ENCODE results near the gene HRNR.

HRNR gene

DNA sequence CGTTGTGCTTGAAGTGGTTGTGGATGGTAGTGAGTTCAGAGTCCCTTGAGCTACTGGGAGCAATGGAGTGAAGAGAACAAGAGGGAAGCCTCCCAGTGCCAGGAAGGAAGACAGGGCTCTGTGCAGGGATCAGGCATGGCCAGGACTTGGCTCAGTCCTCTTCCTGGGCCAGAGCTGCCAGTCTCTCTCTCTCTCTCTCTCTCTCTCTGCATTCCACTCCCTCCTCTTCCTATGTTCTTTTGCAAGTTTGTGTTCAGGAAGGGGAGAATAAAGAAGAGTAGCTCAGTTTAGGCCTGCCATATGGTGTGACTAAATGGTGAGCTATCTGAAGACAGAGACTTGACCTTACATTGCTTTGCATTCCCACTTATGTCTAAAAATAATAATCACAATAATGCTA, 44.4 kb downstream of the HRNR start:
- Mint-ChIP-seq H3K4me1 (no peaks in the 10 kb centered on the region), H3K4me3 (no peak overlapping the region), H3K9me3 (no peaks in the 10 kb centered on the region), H3K36me3 (no peaks in the 10 kb centered on the region), H3K27me3 (peaks cover 9% of the 10 kb centered on the region), H3K27ac (no peak overlapping the region)
- no peak for ATAC-seq (ENCODE audit: low read depth)
- DNase-seq (ENCODE audit: low spot score in 2 of 2): no peak

GRCh38 chr1:152170287-152170905, 53.6 kb downstream of the HRNR start:
- H3K27me3 Mint-ChIP-seq: peaks cover 25% of the 10 kb centered on the region
- DNase-seq (ENCODE audit: low spot score in 2 of 2) (no peak), ATAC-seq (ENCODE audit: low read depth) (no peak)
- no peaks in the 10 kb centered on the region for H3K36me3 Mint-ChIP-seq
- H3K27ac Mint-ChIP-seq: no peak overlapping the region
- no peak overlapping the region for H3K4me3 Mint-ChIP-seq
- H3K4me1 Mint-ChIP-seq: peaks cover 11% of the 10 kb centered on the region
- H3K9me3 Mint-ChIP-seq: no peaks in the 10 kb centered on the region

GRCh38 chr1:152169366-152170025, 54.5 kb downstream of the HRNR start:
- Mint-ChIP-seq H3K4me3 (no peak overlapping the region), H3K4me1 (peaks cover 11% of the 10 kb centered on the region), H3K9me3 (no peaks in the 10 kb centered on the region), H3K36me3 (no peaks in the 10 kb centered on the region), H3K27ac (no peak overlapping the region), H3K27me3 (peaks cover 22% of the 10 kb centered on the region)
- DNase-seq (ENCODE audit: low spot score in 2 of 2) (no peak), ATAC-seq (ENCODE audit: low read depth) (no peak)

GRCh38 chr1:152168535-152168868, 55.5 kb downstream of the HRNR start:
- Mint-ChIP-seq H3K36me3 (no peaks in the 10 kb centered on the region), H3K27me3 (peaks cover 24% of the 10 kb centered on the region), H3K4me1 (peaks cover 11% of the 10 kb centered on the region), H3K4me3 (no peak overlapping the region), H3K9me3 (no peaks in the 10 kb centered on the region), H3K27ac (no peak overlapping the region)
- ATAC-seq (ENCODE audit: low read depth): no peak
- no peak for DNase-seq (ENCODE audit: low spot score in 2 of 2)

DNA sequence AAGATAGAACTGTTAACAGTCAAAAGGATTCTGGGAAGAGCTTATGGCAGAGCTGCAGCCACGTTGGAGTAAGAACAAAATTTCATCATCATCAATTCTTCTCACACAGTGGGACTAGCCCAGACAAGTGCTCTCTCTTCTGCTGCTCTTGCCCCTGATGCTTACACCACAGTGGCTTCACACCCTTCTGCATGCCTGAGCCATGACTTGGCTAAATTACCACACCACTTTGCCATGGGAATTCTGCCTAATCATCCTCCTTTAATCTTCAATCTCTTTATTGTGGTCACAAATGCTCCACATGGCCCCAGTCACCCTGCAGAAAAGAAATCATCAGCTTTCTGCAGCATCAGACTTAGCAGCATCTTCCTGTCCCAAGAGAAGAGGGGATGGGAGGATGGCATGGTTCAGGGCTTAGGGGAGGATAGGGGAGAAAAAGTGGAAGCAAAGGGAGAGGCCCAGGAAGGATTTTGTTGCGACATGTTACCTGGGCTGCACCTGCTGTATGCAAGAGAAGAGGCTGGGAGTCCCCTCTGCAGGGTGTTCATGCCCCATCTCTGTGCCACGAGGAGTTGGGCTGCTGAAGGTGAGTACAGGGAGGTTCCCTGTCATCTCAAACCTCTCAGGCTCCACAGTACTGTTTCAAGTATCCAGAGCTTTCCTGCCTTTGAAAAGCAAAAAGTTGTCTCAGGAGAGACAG, 56.0 kb downstream of the HRNR start:
- DNase-seq (ENCODE audit: low spot score in 2 of 2): no peak
- no peak for ATAC-seq (ENCODE audit: low read depth)

GRCh38 chr1:152166966-152167365, 57.0 kb downstream of the HRNR start:
- Mint-ChIP-seq H3K9me3 (no peaks in the 10 kb centered on the region), H3K27me3 (peaks cover 22% of the 10 kb centered on the region), H3K36me3 (no peaks in the 10 kb centered on the region), H3K4me1 (peaks cover 11% of the 10 kb centered on the region), H3K4me3 (no peak overlapping the region), H3K27ac (no peak overlapping the region)
- DNase-seq (ENCODE audit: low spot score in 2 of 2) (no peak), ATAC-seq (ENCODE audit: low read depth) (no peak)

More for the DNA sequence above, 56.0 kb downstream of the HRNR start:
- Mint-ChIP-seq H3K27ac (no peak overlapping the region), H3K27me3 (peaks cover 21% of the 10 kb centered on the region), H3K4me3 (no peak overlapping the region), H3K9me3 (no peaks in the 10 kb centered on the region), H3K4me1 (peaks cover 11% of the 10 kb centered on the region), H3K36me3 (no peaks in the 10 kb centered on the region)

- peak overlapping the region; percentile 39 for H3K4me3 Mint-ChIP-seq
- H3K36me3 Mint-ChIP-seq: no peaks in the 10 kb centered on the region
- no peak overlapping the region for H3K27ac Mint-ChIP-seq
- H3K27me3 Mint-ChIP-seq: peaks cover 18% of the 10 kb centered on the region
- H3K4me1 Mint-ChIP-seq: peaks cover 15% of the 10 kb centered on the region
- ATAC-seq (ENCODE audit: low read depth) (peak; percentile 76), DNase-seq (ENCODE audit: low spot score in 2 of 2) (no peak)
- no peaks in the 10 kb centered on the region for H3K9me3 Mint-ChIP-seq
Observed at GRCh38 chr1:152165286-152166077, 58.5 kb downstream of the HRNR start.

DNA sequence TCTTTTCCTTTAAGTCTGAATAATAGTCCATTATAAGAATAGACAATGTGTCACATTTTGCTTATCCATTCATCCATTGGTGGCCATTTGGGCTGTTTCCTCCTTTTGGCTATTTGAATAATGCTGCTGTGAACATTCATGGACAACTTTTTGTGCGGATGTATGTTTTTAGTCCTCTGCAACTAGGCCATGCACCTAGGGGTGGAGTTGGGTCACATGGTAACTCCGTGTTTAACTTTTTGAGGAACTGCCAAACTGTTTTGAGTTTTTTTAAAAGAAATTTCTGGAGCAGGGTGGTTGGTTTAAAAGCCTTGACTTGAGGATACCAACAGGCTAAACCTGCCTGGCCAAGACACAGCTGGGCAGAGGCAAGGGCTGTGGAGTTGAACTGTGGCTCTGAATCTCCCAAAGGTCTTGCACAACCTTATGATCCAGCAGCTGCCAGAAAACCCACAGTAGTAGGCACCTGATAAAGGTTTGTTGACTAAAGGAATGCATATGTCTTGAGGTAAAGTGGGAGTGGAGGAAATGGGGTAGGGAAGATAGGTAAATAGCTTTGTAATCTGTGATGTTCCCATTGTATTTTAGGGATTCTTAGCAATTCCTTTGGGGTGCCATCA, 59.4 kb downstream of the HRNR start:
- peaks cover 18% of the 10 kb centered on the region for H3K4me1 Mint-ChIP-seq
- H3K27ac Mint-ChIP-seq: no peak overlapping the region
- H3K27me3 Mint-ChIP-seq: peaks cover 16% of the 10 kb centered on the region
- H3K36me3 Mint-ChIP-seq: no peaks in the 10 kb centered on the region
- no peak overlapping the region for H3K4me3 Mint-ChIP-seq
- H3K9me3 Mint-ChIP-seq: no peaks in the 10 kb centered on the region
- no peak for DNase-seq (ENCODE audit: low spot score in 2 of 2)
- no peak for ATAC-seq (ENCODE audit: low read depth)

- H3K4me3 Mint-ChIP-seq: no peak overlapping the region
- H3K27ac Mint-ChIP-seq: no peak overlapping the region
- DNase-seq (ENCODE audit: low spot score in 2 of 2) (no peak), ATAC-seq (ENCODE audit: low read depth) (no peak)
- no peaks in the 10 kb centered on the region for H3K36me3 Mint-ChIP-seq
- H3K4me1 Mint-ChIP-seq: peaks cover 18% of the 10 kb centered on the region
- H3K27me3 Mint-ChIP-seq: peaks cover 15% of the 10 kb centered on the region
- H3K9me3 Mint-ChIP-seq: no peaks in the 10 kb centered on the region
Observed at GRCh38 chr1:152162792-152163463, 61.1 kb downstream of the HRNR start.
